ENCODE measurements around the gene EBPL.
A peak's percentile ranks its signal among the peaks of the same experiment; 100 is the strongest.
"Not testable (repeated sequence)": the region's sequence is repeated elsewhere in the genome, so short reads cannot be mapped to it uniquely, and the experiment has no call there.

EBPL gene

DNA sequence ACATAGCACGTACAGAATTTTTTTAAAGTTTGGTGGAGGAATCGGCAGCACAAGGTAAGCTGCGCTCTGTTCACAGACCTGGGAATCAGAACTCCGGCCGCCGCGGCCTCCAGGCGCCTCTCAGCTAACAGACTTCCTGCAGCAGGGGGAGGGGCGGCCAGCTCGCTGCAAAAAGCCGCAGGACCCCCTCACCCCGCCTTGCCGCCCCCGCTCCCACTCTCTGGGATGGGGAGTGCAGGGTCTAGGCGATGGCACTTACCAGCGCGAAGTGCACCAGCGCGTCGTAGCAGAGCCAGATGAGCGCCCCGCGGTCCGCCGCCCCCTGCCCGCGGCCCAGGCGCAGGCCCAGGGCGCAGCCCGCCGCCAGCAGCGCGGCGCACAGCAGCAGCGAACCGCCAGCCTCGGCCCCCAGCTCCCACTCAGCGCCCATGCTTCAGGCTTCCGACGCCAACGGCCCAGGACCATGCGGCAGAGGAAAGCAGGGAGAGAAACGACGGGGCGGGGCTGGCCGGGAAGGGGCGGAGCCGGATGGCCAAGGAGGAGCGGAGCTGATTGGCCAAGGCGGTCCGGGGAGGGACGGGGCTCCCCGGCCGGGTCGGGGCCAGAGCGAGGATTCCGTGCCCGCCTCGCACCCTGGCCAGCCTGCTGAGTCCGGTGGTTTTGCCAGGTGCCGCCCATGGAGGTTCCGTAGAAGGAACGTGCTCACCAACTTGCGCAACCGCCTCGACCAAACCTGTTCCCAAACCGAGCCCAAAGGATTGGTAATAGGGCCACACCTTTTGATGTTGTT is at the start of gene EBPL:
Gene EBPL, minus strand, starts transcription at position 492 of the 790 bp plus-strand sequence. Its CDS starts 62 bp downstream, at position 430.
- peak; percentile 81 for DNase-seq (ENCODE audit: low read depth)

DNA sequence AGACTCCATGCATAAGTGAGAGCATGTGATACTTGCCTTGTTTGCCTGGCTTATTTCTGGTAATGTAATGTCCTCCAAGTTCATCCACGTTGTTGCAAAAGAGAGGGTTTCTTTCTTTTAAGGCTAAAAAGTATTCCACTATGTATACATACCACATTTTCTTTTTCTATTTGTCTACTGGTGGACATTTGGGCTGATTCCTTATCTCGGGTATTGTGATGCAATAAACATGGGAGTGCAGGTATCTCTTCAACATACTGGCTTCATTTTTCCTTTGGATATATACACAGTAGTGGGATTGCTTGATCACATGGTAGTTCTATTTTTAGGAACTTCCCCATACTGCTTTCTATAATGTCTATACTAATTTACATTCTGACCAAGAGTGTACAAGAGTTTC is 49.6 kb upstream of the EBPL start:
- DNase-seq (ENCODE audit: low read depth) = no peak

DNA sequence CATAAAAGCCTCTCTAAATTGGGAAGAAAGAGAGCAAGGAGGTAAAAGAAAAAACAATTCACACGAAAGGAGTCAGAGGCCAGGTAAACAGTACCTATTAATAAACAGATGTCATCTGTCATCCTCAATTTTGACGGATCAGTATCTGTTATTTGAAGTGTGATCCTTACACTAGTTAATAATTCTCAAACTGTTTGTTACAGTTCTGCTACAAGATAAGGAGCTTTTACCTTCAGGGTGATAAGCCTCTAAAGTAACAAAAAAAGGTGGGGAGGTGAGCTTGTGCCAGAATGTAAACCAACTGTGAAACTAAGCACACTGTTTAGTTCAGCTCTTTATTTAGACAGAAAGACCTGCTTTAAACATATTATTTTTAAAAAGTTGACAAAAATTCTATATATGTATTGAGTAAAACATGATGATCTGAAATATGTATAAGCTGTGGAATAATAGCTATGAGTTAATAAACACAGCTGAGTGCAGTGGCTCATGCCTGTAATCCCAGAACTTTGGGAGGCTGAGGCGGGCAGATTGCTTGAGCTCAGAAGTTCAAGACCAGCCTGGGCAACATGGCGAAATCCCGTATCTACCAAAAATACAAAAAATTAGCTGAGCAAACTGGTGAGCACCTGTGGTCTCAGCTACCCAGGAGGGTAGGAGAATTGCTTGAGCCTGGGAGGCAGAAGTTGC is 48.4 kb upstream of the EBPL start:
- no peak for DNase-seq (ENCODE audit: low read depth)

DNA sequence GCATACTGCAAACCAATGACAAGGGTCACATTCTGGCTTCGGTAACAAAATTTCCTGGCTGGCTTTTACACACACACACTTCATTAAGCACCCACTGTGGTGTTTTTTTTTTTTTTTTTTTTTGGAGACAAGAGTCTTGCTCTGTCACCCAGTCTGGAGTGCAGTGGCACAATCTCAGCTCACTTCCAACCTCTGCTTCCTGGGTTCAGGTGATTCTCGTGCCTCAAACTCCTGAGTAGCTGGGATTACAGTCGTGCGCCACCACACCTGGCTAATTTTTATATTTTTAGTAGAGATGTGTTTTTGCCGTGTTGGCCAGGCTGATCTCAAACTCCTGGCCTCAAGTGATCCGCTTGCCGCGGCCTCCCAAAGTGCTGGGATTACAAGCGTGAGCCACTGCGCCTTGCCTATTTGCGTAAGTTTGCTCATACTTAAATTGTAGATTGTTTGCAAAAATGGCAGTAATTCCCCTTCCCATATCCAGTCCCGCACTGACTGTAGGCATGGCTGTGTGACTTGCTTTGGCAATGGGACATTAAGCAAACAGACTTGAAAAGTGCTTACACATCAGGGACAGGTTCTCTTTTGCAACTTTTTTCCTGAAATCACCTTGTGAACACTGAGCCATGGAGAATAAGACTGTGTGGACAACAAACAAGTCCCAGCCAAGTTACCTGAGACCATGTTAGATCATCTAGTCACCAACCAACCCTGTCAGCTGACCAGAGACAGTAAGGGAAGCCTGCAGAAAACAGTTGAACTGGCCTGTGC is 42.1 kb upstream of the EBPL start:
- no peak for DNase-seq (ENCODE audit: low read depth)

DNA sequence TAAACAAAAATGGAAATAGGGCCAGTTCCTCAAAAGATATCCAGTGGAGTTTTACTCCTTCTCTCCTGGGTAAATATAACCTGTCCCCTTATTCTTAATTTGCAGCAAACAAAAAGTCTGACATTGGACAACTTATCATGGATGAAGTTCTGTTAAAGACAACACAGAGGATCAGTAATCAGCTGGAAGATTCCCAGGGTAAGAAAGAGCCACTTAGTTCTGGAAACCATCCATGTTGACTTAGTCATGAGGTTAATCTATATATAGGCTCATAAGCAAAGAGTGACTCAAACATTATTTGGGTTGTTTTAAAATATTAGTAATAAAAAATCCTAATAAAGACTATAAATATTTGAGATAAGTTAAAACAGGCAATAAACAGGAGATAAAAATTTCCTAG is 40.5 kb upstream of the EBPL start:
- peak; percentile 64 for DNase-seq (ENCODE audit: low read depth)

DNA sequence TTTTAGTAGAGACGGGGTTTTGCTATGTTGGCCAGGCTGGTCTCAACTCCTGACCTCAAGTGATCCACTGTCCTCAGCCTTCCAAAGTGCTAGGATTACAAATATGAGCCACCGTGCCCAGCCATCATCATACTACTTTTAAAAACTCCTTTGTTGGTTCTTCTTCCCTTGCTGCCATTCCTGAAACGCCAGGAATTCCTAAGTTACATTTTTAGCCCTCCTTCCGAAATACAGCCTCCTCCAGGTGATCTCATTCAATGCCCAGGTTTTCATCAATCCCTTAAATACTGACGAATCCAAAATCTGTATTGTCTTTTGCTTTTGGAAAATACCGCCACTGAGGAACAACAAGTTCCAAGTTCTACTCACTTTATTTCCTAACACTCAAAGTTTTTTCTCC is 25.3 kb upstream of the EBPL start:
- no peak for DNase-seq (ENCODE audit: low read depth)

DNA sequence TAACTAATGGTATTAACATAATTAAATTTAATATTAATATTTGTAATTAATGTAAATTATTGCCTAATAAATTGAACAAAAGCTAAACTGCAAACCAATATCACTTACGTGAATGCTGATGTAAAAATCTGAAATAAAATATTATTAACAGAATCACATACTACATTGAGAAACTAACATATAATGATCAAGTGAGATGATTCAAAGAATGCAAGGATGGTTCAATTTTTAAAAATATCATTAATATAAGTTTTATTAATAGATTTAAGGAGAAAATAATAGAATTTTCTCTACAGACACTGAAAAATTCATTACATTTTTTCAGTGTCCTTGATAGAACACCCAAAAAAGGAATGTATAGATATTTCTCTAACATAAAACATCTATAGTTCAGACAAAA is 23.5 kb upstream of the EBPL start:
- DNase-seq (ENCODE audit: low read depth) = no peak

DNA sequence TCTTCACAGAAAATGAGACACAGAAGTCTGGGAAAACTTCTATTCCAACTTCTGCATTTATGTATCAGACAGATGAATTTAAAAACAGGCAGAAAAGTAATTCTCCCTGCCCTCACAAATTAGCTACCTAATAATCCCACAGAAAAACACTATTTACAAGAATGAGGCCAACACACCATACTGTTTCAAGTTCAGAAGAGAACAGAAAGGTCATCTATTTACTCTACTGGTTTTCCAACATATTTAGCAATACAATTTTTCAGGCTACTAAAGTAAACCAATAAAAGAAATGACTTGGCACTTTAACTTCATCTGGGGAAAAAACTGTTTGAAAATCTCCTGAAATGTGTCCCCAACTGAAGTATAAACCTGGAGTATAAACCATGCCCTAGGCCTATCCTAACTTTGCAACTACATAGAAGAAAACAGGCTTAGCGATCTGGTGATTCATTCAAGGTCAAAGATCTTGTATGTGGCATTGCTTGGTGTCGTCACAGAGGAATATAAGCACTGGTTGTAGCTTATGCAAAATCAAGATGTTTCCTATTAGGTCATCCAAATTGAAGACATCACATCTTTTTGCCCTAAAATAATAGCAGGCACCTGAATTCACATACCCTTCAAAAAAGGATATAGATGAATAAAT is 20.1 kb upstream of the EBPL start:
- DNase-seq (ENCODE audit: low read depth) = peak; percentile 94

DNA sequence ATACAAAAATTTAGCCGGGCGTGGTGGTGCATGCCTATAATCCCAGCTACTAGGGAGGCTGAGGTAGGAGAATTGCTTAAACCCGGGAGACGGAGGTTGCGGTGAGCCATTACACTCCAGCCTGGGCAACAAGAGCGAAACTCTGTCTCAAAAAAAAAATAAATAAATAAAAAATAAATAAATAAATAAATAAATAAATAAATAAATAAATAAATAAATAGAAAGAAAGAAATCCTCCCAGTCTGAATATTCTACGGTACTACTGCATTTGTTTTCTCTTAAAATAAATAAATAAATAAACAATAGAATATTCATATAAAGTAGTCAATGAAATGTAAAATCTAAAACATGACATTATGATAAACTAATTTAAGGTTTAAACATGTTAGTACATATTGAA is 13.0 kb upstream of the EBPL start:
- DNase-seq (ENCODE audit: low read depth) = not testable (repeated sequence)

DNA sequence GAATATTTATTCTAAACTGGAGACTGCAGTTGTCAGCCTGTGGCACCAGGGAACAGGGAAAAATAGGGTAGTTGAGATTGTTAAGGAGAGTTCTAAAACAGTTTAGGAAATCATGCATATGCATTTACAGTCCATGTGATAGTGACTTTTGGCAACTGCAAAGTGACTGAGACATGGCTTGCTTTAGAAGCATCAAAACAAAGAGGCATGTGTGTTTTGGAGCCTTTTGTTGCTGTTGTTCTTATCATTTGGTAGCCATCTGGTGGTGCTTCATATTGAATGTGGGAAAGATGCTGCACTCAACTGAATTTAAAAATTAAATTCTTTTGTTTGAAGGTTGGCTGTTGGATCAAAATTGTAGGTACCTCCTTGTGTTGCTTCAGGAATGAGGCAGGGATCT is 10.2 kb upstream of the EBPL start:
- DNase-seq (ENCODE audit: low read depth) = no peak

DNA sequence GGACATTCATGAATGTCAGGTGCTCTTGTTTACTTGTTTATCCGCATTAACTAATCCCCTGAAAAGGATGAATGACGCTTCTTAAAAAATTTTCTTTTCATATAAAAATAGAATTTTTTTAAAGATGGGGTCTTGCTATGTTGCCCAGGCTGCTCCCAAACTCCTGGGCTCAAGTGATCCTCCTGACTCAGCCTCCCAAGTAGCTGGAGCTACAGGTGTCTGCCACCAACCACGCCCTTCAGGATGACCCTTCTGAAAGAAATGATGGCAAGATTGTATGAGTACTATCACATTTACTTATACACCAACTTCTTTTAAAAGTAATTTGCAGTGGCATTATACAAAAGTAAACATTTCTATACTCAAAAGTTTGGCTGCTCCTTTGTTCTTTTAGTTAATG is 6.2 kb upstream of the EBPL start:
- no peak for DNase-seq (ENCODE audit: low read depth)

DNA sequence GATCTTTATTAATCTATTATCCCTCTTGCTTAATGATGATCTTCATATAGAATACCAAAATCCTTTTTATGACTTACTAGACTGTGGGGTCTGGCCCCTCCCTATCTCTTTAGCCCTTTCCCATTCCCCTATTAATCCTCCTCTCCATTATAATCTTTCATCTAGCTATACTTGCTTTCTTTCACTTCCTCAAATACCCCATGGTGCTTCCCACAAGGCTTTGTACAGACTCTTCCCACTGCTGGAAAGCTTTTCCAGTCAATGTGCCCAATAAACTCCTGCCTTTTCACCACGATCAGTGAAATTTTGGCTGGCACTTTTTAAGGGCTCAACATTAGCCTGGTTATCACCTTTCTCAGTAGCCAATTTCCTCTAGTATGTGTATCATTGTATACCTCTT is 3.2 kb upstream of the EBPL start:
- no peak for DNase-seq (ENCODE audit: low read depth)

DNA sequence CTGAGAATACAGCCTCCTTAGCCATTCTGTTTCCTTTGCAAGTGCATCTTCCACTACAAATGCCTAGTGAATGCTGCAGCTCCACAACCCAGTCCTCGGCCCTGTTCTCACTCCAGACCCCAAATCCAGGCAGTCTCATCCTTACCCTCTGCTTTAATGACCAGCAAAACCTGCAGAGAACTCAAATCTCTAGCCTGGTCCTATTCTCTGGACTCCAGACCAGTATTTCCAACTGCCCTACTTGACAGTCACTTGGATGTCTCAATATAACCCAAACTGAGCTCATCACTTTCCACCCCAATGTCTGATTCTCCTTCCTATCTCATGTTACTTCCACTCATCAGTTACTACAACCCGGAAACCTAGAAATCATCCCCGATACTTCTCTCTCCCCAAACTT is 2.6 kb upstream of the EBPL start:
- DNase-seq (ENCODE audit: low read depth) = no peak

DNA sequence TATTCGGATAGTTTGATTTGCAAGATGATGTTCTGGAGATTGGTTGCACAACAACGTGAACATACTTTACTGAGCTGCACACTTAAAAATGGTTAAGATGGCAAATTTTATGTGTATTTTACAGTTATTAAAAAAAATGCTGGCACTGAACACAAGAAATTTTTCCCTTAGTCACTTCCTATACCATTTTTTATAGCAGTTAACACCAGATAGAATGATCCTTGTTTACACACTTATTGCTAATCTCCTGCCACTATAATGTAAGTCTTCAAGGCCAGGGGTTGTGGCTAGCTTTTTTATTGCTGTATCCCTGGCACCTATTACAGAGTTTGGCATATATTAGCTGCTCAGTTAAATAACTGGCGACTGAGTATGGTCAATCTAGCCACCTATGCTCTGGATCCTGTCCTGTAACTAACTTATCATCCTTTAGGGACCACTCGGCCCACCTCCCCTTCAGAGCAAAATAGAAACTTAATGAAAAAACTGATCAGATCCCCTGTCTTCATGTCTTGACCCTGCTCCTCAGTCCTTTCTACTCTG is 2.0 kb upstream of the EBPL start:
- no peak for DNase-seq (ENCODE audit: low read depth)

DNA sequence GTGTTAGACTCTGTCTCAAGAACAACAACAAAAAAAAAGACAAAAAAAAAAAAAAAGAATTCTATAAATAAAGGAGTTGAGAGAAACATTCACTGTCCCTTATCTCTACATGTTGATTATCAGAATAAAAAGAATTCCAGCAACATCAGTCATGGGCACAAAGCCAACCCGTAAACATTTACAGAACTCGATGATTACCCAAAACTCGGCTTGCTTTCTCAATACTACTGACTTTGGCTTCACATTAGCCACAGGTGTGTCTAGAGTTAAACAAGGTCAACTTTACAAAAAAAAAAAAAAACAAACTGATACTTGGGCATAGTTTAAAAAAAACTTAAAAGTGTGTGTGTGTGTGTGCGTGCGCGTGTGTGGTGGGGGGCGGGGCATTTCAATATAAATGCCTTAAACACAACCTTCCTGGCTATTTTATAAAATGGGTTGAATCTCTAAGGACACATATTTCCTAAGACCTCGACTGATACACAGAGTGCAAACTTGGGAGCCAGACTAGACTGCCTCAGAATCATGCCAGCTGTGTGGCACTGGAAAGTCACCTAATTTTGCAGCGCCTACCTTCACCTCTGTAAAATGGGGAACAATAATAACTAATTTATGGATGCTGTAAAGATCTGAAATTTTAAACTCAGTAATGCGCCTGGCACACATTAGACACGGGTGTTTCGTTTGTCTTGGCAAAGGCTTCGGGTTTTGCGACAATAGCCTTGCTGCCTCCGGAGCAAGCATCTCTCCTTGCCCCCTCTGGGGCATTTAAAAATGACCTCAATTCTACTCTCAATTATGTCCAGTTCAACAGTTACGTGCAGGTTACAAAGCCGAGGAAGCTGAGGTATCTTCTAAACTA is 922 bp downstream of the EBPL start:
- peak; percentile 88 for DNase-seq (ENCODE audit: low read depth)

DNA sequence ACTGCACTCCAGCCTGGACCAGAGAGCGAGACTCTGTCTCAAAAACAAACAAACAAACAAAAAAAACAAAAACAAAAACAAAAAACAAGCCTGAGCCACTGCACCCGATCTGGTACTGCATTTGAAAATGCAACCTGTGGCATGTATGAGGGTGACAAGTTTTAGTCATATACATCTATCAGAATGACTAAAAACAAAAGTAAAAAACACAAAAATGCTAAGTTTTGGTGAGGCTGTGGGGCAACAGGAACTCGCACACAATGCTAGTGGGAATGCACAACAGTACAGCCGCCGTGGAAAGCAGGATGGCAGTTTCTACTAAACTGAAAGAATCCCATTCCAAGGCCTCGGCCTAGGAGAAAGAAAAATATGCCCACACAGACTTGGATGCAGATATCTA is 7.8 kb downstream of the EBPL start:
- DNase-seq (ENCODE audit: low read depth) = no peak

DNA sequence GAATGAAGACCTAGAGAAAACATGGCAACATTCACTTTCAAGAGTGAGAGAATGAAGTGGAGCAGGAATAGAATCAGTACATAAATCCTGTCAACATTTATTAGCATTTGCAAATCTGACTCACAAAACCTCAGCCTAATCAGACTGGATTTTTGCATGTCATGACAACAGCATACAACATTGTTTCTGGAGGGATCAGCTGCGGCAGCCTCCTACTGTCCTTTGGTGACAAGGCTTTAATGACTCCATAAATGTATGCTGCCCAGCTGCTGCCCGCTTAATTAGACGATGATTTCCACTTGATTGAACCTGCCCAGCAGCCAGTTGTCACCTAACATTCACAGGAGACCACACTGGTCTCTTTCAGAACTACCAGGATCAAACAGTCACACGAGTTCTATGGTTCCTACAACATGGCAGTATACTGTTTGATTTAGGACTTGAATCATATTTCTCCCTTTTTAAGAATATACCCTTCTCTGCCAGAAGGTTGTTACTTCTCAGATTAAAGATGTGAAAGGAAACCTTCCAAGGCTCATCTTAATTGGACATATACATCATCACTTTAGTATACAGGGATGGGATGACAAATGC is 9.3 kb downstream of the EBPL start:
- peak; percentile 75 for DNase-seq (ENCODE audit: low read depth)

DNA sequence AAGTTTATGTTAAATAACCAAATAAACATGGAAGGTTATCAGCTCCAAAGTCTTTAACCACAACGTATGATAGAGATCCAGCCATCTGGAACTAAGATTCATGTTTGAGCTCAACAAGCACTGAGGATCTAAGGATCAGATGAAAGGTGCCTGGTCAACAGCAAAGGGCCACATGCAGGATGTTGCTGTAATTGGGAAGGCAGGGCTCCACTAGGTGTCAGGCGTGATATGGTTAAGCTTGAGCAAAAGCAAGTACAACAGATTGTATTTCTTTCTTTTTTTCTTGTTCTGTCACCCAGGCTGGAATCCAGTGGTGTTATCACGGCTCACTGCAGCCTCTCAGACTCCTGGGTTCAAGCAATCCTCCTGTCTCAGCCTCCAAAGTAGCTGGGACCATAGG is 12.0 kb downstream of the EBPL start:
- DNase-seq (ENCODE audit: low read depth) = peak; percentile 66

DNA sequence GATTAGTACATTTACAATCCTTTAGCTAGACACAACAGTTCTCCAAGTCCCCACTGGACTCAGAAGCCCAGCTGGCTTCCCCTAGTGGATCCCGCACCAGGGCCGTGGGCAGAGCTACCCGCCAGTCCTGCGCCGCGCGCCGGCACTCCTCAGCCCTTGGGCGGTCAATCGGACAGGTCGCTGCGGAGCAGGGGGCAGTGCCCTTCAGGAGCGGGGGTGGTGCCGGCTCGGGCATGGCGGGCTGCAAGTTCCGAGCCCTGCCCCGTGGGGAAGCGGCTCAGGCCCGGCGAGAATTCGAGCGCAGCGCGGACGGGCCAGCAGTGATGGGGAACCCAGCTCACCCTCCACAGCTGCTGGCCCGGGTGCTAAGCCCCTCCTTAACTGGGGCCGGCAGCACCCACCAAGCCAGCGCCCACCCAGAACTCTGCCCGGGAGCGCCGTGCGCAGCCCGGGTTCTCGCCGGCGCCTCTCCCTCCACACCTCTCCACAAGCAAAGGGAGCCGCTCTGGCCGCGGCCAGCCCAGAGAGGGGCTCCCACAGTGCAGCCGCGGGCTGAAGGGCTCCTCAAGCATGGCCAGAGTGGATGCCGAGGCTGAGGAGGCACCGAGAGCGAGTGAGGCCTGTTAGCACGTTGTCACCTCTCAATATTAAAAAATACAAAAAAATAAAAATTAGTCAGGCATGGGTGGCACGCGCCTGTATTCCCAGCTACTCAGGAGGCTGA is 12.9 kb downstream of the EBPL start:
- DNase-seq (ENCODE audit: low read depth) = no peak
